Peyer's patch (tissue), 4 donors: Measurements from ENCODE around the gene TNFRSF8. TPM values are rescaled to one million over a fixed set of nuclear protein-coding genes. Genes with fewer than 3 reads are reported as not detected.

Experiments
- DNase-seq, 3 donors: peaks; one replicate each; pipeline ENCODE4 v3.0.0-alpha.2; 2017 to 2019
- H3K27ac ChIP-seq, 4 donors: fragments of 200-600 bp; sonication (generic); one replicate each; pipeline ENCODE4 v1.5.1; 2016 to 2019
- H3K27me3 ChIP-seq, 2 donors: fragments of 200-600 bp; sonication (generic); one replicate each; pipeline ENCODE4 v1.5.1; 2019
- H3K36me3 ChIP-seq, 3 donors: fragments of 200-600 bp; sonication (generic); one replicate each; pipeline ENCODE4 v1.5.1; 2016 to 2019
- H3K4me1 ChIP-seq, 4 donors: fragments of 200-600 bp; sonication (generic); one replicate each; pipeline ENCODE4 v1.5.1; 2016 to 2019
- H3K4me3 ChIP-seq, 4 donors: fragments of 200-600 bp; sonication (generic); 1 replicate in 3 of 4; 2 replicates in 1 of 4; pipeline ENCODE4 v1.5.1; 2016 to 2019; ENCODE audit warnings: mild to moderate bottlenecking in 1 of 4
- H3K9me3 ChIP-seq, 4 donors: fragments of 200-600 bp; sonication (generic); one replicate each; pipeline ENCODE4 v1.5.1; 2016 to 2019; ENCODE audit warnings: mild to moderate bottlenecking in 1 of 4
- CTCF ChIP-seq, 6 experiments: fragments of 450-650 bp in 4 of 6; fragments of 200-600 bp in 2 of 6; sonication (generic) in 1 of 6; IDR thresholded peaks; one replicate each; pipeline ENCODE4 v1.5.1; 2017 to 2019; ENCODE audit warnings: antibody characterized with exemption in 6 of 6, mild to moderate bottlenecking in 3 of 6, moderate library complexity in 1 of 6
- POLR2A ChIP-seq, 2 donors: fragments of 450-650 bp; IDR thresholded peaks; one replicate each; pipeline ENCODE4 v1.5.1; 2017; ENCODE audit warnings: antibody characterized with exemption in 2 of 2, mild to moderate bottlenecking in 2 of 2, moderate library complexity in 2 of 2
- small RNA-seq, 2 donors: library from RNA; depleted of rRNA; stranded (forward); fragments of <200 nt; gene quantifications; one replicate each; pipeline ENCODE3, GENCODE V24; 2016
- total RNA-seq, 4 donors: library from RNA; depleted of rRNA; stranded (reverse); fragments of >200 nt; gene quantifications; one replicate each; pipeline ENCODE4 v1.1.0, GENCODE V29; 2016

TNFRSF8 gene
- total RNA-seq, 4 donors from 2014 or later, result not detected

- TF ChIP-seq CTCF (IDR thresholded peaks at IDR 0.05) (no peak), POLR2A (IDR thresholded peaks at IDR 0.05) (no peak)
- peak overlapping the region in 3 of 4 donors; percentile 16 to 87 (median 87) for H3K27ac ChIP-seq
- peaks cover 0 to 28% (median 0%) of the 10 kb centered on the region in 3 donors for H3K36me3 ChIP-seq
- peaks cover 12 to 51% (median 36%) of the 10 kb centered on the region in 4 donors for H3K4me1 ChIP-seq
- no peak overlapping the region for H3K4me3 ChIP-seq
- no peaks in the 10 kb centered on the region for H3K27me3 ChIP-seq
- H3K9me3 ChIP-seq, result no peaks in the 10 kb centered on the region
- DNase-seq, result no peak
Observed at GRCh38 chr1:12189328-12189682, 126.2 kb downstream of the TNFRSF8 start.

GRCh38 chr1:12191242-12192032 is 128.3 kb downstream of the TNFRSF8 start:
- Histone ChIP-seq H3K27ac (no peak overlapping the region), H3K4me3 (no peak overlapping the region), H3K4me1 (peaks cover 4 to 31% (median 18%) of the 10 kb centered on the region in 4 donors), H3K9me3 (no peaks in the 10 kb centered on the region), H3K27me3 (no peaks in the 10 kb centered on the region), H3K36me3 (peaks cover 0 to 34% (median 0%) of the 10 kb centered on the region in 3 donors)
- TF ChIP-seq CTCF (IDR thresholded peaks at IDR 0.05) (no peak), POLR2A (IDR thresholded peaks at IDR 0.05) (no peak)
- peak in 1 of 3 donors; percentile 44 for DNase-seq

Small RNA genes within 50 kb of the gene (small RNA-seq; reads per million reads assigned to genes)
- gene AL096840.1, result 0 reads per million in 2 donors
- gene MIR4632, result 0 reads per million in 2 donors
- gene MIR6729, result 0 reads per million in 2 donors
- gene RF00019, result 0 reads per million in 2 donors
- 0 reads per million in 2 donors for gene RN7SL649P
- gene RNU6-777P, result 0 reads per million in 2 donors
- 0 reads per million in 2 donors for gene RPL23AP89

Other genes with a start within 250 kb of the TNFRSF8 start
- gene NPPA, start 215.5 kb upstream of the TNFRSF8 start, total RNA-seq, result not detected
- not detected for gene NPPB, start 204.4 kb upstream of the TNFRSF8 start, total RNA-seq
- 100 to 1,000 TPM in 3 of 4 donors, 10 to 100 TPM in 1; 80.9 to 400 (median 278) TPM for gene KIAA2013, start 136.9 kb upstream of the TNFRSF8 start, total RNA-seq
- gene PLOD1, start 128.6 kb upstream of the TNFRSF8 start, total RNA-seq, result 10 to 100 TPM; 23.9 to 75.2 (median 47.0) TPM
- 100 to 1,000 TPM in 1 of 4 donors, 10 to 100 TPM in 3; 54.5 to 101 (median 94.9) TPM for gene MFN2, start 82.9 kb upstream of the TNFRSF8 start, total RNA-seq
- gene MIIP, start 43.8 kb upstream of the TNFRSF8 start, total RNA-seq, result 10 to 100 TPM; 37.0 to 52.0 (median 43.0) TPM
- 10 to 100 TPM; 37.1 to 92.8 (median 64.0) TPM for gene TNFRSF1B, start 103.7 kb downstream of the TNFRSF8 start, total RNA-seq
- gene VPS13D, start 166.7 kb downstream of the TNFRSF8 start, total RNA-seq, result 100 to 1,000 TPM in 3 of 4 donors, 10 to 100 TPM in 1; 88.3 to 123 (median 113) TPM